ENCODE data around the gene SLC25A39. TPM values are rescaled to one million over a fixed set of nuclear protein-coding genes. Genes with fewer than 3 reads are reported as not detected.

The SLC25A39 gene
- total RNA-seq, 1 donor from 2014 or later: 61.2 TPM

- no peak overlapping the region for H3K27ac Mint-ChIP-seq
- no peak overlapping the region for H3K4me3 Mint-ChIP-seq
- H3K27me3 Mint-ChIP-seq (ENCODE audit: insufficient read depth, low read depth): peaks cover 20% of the 10 kb centered on the region
- Histone ChIP-seq H3K79me2 (ENCODE audit: low read depth) (no peaks in the 10 kb centered on the region), H3K9ac (no peak overlapping the region), H3K9me3 (ENCODE audit: low read depth) (no peaks in the 10 kb centered on the region), H3F3A (ENCODE audit: low read depth) (peaks cover 17% of the 10 kb centered on the region), H3K36me3 (no peaks in the 10 kb centered on the region), H3K4me3 (no peak overlapping the region), H3K27ac (no peak overlapping the region), H3K27me3 (peaks cover 22% of the 10 kb centered on the region), H3K4me2 (no peak overlapping the region), H4K20me1 (ENCODE audit: low read depth) (peaks cover 17% of the 10 kb centered on the region), H3K4me1 (peaks cover 13% of the 10 kb centered on the region), H2AFZ (replicated peaks) (no peak overlapping the region)
- H3K4me1 Mint-ChIP-seq: peaks cover 12% of the 10 kb centered on the region
- H3K36me3 Mint-ChIP-seq: no peaks in the 10 kb centered on the region
- TF ChIP-seq EZH2phosphoT487 (IDR thresholded peaks at IDR 0.05): no peak
- TF ChIP-seq CTCF (IDR thresholded peaks at IDR 0.05): no peak
- TF ChIP-seq EZH2 (IDR thresholded peaks at IDR 0.05): no peak
- no peak for DNase-seq (ENCODE audit: low spot score)
- no peaks in the 10 kb centered on the region for H3K9me3 Mint-ChIP-seq
These were observed 20.0 kb downstream of the SLC25A39 start for GRCh38 chr17:44304651-44305050.

DNA sequence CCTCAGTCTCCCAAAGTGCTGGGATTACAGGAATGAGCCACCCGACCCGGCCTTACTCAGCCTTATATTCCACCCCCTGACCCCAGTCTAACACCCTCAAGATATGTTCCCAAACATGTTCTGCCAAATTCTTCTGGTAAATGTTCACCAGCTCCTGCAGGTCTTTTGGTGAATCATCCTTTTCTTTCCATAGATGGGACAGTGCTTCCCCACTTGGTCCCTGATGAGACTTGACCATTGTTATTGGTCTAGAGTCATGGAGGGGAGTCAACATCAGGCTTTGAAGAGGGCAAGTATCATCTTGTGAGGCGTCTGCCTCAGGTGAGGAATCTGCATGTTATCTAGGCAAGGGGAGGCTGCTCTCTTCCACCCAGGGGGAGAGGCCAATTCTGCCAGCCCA lies 26.6 kb downstream of the SLC25A39 start:
- Mint-ChIP-seq H3K9me3 (no peaks in the 10 kb centered on the region), H3K4me3 (no peak overlapping the region), H3K27me3 (ENCODE audit: insufficient read depth, low read depth) (peaks cover 13% of the 10 kb centered on the region), H3K27ac (no peak overlapping the region), H3K36me3 (no peaks in the 10 kb centered on the region), H3K4me1 (no peaks in the 10 kb centered on the region)
- no peaks in the 10 kb centered on the region for H4K20me1 ChIP-seq (ENCODE audit: low read depth)
- no peaks in the 10 kb centered on the region for H3K79me2 ChIP-seq (ENCODE audit: low read depth)
- H3K4me3 ChIP-seq: no peak overlapping the region
- H3K27ac ChIP-seq: no peak overlapping the region
- H3K27me3 ChIP-seq: no peaks in the 10 kb centered on the region
- no peaks in the 10 kb centered on the region for H3F3A ChIP-seq (ENCODE audit: low read depth)
- H3K9me3 ChIP-seq (ENCODE audit: low read depth): no peaks in the 10 kb centered on the region
- no peak overlapping the region for H2AFZ ChIP-seq (replicated peaks)
- no peaks in the 10 kb centered on the region for H3K36me3 ChIP-seq
- TF ChIP-seq EZH2phosphoT487 (IDR thresholded peaks at IDR 0.05) (no peak), CTCF (IDR thresholded peaks at IDR 0.05) (no peak), EZH2 (IDR thresholded peaks at IDR 0.05) (no peak)
- DNase-seq (ENCODE audit: low spot score): no peak
- no peaks in the 10 kb centered on the region for H3K4me1 ChIP-seq
- H3K4me2 ChIP-seq: no peak overlapping the region
- H3K9ac ChIP-seq: no peak overlapping the region

- Histone ChIP-seq H3K9ac (no peak overlapping the region), H3K36me3 (no peaks in the 10 kb centered on the region), H2AFZ (replicated peaks) (no peak overlapping the region), H3K79me2 (ENCODE audit: low read depth) (no peaks in the 10 kb centered on the region), H3K4me1 (no peaks in the 10 kb centered on the region), H3K27ac (no peak overlapping the region), H3K4me2 (no peak overlapping the region), H3F3A (ENCODE audit: low read depth) (no peaks in the 10 kb centered on the region), H3K9me3 (ENCODE audit: low read depth) (no peaks in the 10 kb centered on the region), H3K4me3 (no peak overlapping the region), H4K20me1 (ENCODE audit: low read depth) (no peaks in the 10 kb centered on the region), H3K27me3 (no peaks in the 10 kb centered on the region)
- Mint-ChIP-seq H3K36me3 (no peaks in the 10 kb centered on the region), H3K4me3 (no peak overlapping the region), H3K4me1 (no peaks in the 10 kb centered on the region), H3K27me3 (ENCODE audit: insufficient read depth, low read depth) (peaks cover 15% of the 10 kb centered on the region), H3K9me3 (no peaks in the 10 kb centered on the region), H3K27ac (no peak overlapping the region)
- TF ChIP-seq CTCF (IDR thresholded peaks at IDR 0.05) (no peak), EZH2phosphoT487 (IDR thresholded peaks at IDR 0.05) (no peak), EZH2 (IDR thresholded peaks at IDR 0.05) (no peak)
- no peak for DNase-seq (ENCODE audit: low spot score)
These were observed 31.0 kb downstream of the SLC25A39 start for GRCh38 chr17:44293509-44294226.

All from neural progenitor cell (in vitro differentiated cells).